ENCODE results near the gene RXRA.
A peak's percentile ranks its signal among the peaks of the same experiment; 100 is the strongest.

RXRA gene

DNA sequence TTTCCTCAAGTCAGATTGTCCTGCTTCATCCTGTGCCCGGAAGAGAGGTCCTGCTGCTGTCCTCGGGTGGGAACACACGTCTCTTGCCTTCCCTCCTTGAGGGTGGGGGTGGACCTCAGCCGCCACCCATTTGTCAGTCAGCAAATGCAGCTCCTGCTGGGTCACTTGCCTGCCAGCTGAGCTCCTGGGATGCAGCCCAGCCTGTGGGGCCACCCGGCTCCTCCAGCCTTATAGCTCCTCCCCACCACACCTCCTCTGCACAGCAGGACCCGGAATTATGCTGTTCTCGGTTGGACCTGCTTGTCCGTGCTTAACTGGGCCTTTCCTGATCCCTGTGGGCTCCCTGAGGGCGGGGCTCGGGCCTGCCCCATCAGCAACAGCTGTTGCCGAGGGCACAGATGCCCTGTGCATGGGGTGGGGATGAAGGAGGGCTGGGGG is 52.7 kb downstream of the RXRA start:
- DNase-seq, result peak in 30 of 51 donors; percentile 18 to 75 (median 45)

DNA sequence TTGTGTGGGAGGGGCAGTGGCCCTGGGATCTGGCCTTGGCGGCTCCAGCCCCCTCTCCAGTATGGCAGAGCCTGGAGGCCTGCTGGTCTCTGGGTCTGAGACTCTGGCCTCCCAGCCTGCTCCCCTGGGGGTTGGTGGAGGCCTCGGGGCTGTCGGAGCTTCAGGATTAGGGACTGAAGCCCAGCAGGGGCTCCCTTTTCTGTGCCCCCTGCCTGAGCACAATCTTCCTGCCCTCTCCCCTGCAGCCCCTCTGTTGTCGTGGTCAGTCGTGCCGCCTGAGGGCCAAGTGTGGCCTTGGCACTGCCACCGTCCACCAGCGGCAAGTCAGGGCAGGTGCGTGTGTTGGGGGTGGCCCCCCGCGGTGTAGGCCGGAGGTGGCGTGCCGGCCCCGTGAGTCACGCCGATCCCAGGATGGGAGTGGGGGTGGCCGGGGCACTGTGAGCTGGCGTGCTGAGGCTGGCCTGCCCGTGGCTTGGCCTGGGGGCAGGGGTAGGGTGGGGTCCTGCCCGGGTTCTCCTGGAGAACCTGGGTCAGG is 53.6 kb downstream of the RXRA start:
- no peak for DNase-seq

DNA sequence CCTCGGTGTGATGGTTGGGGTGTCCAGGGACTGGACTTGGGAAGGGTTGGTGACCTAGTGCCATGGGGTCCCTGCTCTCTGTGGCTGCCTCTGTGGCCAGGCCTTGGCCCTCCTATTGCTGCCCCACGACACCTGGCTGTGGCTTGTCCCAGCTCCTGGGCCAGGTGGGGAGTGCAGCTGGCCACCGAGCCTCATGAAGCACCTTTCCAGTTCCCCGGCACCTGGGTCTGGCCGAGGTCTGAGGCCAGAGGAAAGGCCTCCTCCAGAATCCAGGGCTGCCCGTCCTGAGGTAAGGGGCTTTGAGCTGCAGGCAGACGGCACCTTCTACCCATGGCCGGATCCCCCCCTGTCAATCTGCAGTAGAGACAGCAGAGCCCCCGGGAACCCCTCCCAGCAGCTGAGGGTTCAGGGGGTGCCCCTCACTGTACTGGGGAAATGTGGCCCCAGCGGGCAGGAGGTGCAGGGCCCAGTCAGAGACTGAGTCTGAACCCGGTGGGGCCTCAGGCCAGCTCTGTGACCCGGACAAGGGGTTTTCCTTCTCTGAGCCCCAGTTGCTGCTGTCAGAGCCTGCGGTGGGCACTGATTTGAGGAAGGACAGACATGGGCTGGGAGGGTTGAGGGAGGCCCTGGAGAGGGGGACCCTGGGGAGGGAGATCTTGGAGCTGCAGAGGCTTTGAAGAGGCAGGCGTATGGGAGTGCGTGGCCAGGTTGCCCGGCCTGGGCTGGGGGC is 54.5 kb downstream of the RXRA start:
- no peak for DNase-seq

DNA sequence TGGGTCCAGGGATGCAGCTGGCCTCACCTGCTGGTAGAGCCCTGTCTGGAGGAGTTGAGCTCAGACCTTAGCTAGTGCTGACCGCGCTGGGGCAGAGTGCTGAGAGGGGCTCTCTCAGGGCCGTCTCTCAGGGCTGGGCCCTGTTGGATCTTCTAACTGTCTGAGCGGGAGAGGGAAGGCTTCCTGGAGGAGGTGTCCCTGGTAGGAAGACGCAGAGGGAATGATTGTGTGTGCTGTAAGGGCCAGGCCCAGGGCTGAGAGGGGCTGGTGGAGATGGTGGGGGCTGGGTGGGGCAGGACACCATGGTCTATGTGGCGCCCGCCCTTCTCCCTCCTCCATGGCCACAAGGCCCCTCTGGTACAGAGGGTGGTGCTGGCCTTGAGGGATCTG is 55.0 kb downstream of the RXRA start:
- no peak for DNase-seq

DNA sequence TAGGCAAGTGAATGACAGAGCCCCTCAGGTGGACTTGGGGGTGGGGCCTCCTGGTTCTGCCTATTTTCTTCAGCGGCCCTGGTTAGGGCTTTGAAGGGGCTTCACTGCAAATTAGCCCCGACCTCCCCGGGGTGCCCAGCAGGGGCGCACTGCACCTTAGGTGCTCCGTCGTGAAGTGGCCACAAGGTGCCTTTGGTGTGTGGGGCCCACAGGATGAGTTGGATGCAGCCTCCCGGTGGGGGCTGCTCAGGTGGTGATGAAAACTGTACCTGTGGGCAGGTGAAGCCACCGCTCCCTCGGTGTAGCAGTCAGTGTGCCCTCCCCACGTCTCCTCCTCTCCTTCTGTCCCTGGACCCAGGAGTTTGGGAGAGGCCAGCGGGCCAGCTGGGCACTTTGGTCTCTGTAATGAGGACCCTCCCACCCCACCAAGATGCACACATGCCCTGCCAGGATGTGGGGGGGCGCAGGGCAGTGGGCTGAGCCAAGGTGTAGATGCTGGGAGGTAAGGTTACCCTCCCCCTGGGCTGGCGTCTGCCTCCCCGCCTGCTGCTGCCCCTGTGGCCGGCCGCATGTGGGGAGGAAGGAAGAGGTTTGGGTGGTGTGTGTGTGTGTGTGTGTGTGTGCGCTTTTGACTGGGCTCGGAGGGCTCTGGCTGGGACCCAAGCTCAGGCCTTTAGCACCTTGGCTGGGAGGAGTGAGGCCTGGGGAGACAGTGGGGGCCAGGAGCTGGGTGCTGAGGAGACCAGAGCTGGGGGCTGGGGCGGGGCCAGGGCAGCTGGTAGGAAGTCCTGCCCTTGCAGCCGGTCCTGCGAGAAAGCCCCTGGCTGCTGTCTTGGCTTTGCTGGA is 55.6 kb downstream of the RXRA start:
- peak in 4 of 51 donors; percentile 15 to 23 (median 20) for DNase-seq

DNA sequence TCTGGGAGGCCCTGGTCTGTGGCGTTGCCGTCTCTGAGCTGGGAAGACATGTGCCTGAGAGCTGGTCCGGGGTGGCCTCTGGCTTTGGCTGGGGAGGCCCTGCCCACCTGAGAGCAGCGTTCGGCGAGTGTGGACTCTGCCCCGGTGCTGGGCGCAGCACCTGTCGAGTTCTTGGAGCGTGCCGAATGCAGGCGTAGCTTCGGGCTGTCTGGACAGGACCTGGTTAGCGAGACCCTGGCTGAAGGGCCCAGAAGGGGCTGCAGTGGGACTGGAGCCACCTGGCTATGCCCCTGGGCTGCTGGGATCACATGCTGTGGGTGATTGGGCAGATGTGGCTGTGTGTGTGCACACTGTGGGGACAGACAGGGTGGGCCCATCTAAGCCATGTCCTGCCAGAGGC is 56.5 kb downstream of the RXRA start:
- no peak for DNase-seq

DNA sequence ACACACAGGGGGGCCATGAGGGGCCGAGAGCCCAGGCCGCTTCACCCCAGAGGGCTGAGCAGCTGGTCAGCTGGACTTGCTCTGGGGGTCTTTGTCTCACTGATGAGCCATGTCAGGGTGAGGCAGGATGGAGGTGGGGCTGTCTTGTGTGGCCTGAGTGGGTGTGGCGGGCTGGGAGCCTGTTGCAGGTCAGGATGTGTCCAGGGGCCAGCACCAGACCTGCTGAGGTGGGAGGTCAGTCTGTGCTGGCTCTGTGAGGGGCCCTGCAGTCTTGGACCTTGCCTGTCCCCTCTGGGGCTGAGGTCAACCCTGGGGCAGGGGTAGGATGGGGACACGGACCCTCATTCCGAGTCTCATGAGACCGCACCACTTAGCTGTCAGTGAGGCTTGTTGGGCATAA is 56.9 kb downstream of the RXRA start:
- no peak for DNase-seq

DNA sequence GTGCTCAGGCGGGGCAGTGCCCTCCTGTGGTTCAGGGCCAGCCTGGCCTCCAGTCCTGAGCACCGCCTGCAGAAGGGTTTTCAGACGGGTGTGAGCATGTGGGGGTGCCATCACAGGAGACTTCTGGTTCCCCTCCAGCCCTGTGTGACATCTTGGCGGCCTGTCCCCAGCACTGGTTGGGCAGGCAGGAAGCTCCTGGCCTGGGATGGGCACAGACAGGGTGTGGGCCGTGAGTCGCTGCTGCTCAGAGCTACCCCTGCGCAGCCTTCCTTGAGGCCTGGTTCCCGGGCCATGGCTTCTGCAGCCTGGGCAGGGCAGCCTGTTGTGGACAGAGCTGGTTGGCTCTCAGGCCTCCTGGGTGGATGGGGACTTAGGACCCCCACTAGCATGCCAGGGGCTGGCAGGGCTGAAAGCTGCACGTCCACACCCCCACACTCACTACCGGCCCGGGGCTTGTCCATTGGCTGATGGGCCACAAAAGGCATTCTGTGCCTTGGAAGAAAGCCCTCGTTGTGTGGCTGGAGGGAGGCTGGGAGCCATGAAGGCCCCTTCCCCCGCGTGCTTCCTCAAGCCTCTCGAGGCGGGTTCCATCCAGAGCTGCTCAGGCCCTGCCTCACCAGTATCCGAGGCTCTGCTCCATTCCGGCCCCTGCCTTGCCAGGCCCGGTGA is 58.7 kb downstream of the RXRA start:
- DNase-seq, result peak in 44 of 51 donors; percentile 14 to 85 (median 69)

DNA sequence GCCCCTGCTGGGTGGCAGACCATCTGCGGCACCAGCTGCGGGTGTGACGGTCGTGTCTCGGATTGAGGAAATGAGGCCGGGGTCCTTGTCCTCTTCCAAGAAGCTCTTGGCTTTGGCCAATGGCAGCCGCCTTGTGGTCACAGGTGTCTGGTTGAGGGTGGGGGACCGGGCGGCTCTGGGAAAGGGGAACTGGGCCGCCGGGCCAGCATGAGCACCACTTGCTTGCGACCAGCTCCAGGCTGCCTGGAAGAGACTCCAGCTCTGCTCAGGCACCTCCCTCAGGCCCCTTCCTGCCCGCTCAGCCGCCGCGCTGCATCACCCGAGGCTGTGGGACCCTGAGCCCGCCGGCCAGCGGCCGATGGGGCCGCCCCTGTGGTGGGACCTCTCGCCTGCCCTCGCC is 59.7 kb downstream of the RXRA start:
- DNase-seq, result peak in 2 of 51 donors; percentile 25 to 28

DNA sequence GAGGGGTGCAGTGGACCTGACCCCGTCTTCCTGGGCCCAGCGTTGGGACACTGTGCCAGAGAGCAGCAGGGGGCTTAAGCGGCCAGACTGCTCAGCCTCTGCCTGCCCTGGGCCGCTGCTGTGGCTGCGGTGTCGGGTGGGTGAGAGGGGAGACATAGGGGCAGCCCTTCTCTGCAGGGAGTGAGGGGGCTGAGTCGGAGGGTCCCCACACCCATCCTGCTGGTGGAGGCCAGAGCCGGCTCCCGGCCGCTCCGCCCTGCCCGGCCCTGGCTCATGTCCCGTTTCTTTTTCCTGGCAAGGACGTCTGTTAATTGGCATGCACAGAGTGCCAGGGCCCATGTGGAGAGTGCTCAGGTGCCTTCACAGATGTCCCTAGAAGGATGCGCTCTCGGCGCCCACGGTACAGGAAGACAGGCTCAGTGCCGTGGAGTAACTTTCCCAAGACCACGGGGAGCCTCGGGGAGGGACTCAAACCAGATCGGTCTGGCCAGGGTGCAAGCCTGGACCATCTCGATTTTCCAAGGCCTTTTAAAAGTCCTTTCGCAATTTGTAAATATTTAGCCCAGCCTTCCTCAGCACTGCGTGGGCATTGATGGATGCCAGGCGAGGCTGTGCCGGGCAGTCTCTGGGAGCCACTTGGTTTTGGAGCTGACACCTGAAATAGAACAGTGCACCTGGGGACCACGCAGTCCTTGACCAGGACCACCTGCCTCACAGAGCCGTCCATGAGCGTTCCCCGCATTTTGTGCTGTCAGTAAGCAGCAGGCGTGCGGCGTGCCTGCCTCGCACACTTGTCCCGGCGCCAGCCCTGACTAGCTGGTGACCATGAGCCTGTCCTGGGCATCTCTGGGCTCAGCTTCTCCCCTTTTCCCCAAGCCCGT is 60.9 kb downstream of the RXRA start:
- DNase-seq, result peak in 28 of 51 donors; percentile 22 to 68 (median 46)

DNA sequence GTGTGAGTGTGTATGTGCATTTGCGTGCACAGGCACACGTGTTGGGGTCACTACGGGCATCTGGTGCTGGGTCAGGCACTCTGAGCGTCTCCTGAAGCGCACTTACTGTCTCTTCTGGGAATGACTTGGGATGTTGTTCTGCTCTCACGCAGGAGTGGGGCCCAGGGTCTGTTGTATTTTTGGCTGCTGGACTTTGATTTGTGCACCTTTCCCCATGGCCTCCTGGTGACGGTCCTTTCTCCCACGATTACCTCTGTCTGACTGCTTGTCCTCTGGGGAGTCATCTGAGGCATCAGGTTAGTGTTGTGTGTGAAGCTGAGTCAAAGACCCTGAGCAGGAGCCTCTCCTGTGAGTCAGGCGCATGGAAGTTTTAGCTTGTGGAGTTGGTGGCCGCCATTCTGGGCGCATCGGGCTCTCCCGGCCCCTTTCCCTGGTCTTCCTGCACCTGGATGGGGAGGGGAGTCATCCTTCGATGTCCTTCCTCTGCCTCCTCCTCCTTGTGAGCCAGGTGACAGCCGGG is 62.1 kb downstream of the RXRA start:
- DNase-seq, result no peak

DNA sequence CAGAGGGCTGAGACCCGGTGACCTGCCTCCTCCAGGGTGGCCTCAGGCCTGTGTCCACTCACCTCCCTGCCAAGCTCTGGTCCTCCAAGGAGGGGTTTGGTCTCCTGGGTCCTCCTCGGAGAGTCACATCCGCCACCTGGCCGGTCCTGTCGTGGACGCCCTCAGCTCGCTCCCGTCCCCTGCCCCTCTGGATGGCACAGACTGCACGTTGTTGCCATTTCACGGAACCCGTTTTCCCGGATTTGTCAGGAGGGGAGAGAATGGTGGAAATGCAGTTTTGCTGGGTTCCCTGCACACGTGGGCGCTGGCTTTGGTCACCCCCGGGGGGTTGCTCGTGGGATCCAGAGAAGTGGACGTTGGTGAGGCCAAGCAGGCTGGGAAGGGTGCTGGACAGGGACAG is 62.7 kb downstream of the RXRA start:
- no peak for DNase-seq

DNA sequence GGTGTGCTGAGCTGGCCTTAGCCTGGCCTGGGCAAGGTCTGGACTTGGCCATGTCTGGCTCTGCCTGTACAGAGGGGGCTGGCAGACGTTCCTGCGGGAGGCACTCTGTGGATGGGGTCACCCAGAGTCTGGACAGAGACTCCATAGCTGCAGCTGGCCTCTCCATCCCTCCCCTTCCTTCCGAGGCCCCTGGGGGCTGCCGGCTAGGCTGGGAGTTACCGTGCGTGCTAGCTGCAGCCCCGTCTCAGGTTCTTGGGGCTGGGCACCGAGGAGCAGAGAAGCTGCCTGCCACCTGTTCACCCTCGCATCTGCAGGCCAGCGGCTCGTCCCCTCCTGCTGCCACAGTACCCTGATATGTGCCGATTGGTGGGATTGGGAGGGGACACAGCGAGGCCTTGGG is 63.4 kb downstream of the RXRA start:
- no peak for DNase-seq

DNA sequence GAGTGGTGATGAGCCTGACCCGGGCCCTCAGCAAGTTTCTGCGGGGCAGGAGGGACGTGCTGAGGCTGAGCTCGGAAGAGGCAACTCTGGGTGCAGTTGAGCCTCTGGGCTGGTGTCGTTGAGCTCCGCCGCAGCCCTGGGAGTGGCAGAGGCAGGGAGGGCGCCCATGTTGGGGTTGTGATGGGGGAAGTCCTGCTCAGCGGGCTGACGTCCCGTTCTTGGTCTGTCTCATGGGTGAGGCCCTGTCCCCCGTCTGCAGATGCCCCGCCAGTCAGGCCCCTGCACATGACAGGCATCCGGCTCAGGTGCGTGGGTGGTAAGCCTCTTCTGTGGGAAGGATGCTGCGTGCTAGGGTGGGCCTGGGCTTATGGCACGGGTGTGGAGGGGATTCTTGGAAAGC is 64.3 kb downstream of the RXRA start:
- no peak for DNase-seq

DNA sequence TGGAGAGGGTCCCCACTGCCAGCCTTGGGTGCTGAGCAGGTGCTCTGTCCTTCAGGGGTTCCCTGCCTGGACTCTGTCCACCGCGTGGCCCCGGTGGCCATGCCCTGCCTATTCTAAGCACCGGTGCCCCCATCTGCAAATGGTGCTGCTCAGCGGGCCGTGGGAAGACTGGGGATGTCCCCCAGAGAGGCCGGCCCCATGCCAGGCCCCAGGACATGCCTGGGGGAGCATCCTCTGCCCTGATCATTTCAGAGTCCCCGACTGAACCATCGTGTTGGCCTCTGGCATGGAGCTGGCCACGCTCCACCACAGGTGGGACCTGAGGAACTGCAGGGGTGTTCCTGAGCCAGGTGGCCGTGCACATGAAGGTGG is 64.7 kb downstream of the RXRA start:
- DNase-seq, result no peak

DNA sequence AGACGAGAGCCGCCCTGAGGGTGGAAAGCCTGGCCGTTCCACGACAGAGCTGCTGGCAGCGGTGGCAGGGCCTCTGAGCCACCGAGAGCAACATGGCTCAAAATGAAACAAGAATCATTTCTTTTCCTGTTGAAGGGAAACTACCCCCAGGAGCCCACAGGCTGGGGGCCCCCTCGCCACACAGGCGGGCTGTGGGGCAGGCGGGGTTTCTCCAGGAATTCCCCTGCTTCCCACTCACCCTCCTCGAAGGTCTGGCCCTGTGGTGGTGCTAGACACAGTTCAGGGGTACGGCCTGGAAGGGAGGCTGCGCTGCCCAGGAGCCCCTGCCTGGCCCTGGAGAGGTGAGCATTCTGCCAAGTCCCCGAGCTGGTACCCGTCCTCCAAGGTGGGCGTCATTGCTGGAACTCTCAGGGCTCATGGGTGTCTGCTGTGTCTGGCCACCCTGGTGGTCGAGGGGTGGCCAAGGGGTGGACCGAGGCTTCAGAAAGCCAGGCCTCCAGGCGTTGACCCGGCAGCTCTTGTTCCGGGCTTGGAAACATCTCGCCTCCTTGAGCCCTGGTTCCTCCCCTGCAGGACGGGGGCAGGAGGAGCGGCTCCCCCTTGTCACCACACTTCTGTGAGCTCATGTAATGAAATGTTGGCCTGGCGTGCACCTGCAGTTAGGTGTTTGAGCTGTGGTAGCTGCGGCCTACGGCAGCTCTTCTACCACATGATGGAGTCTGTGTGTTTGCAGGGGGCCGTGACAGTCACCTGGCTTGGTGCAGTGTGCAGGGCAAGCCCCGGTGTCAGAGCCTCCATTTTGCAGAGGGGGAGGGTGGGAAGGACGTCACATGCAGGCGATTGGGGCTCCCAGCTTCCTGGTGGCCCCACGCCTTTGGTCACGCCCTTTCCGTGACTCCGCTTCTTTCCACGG is 65.3 kb downstream of the RXRA start:
- no peak for DNase-seq

DNA sequence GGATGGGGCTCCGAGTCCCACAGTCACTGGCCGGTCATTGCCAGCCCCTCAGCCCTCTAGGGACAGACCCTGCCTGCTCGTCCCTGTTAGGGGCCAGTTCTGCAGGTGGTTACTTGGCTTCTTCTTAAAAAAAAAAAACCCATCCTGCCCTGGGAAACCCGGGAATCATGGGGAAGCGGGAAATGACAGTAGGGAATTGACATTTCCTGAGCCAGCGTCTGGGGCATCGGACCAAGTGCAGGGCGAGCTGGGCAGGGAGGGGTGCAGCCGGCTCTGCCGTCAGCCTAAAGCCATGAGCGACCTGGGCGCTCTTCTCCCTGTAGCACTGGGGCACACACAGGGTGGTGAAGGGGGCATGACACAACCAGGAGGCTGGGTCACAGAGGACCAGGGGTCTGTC is 66.6 kb downstream of the RXRA start:
- DNase-seq, result no peak

DNA sequence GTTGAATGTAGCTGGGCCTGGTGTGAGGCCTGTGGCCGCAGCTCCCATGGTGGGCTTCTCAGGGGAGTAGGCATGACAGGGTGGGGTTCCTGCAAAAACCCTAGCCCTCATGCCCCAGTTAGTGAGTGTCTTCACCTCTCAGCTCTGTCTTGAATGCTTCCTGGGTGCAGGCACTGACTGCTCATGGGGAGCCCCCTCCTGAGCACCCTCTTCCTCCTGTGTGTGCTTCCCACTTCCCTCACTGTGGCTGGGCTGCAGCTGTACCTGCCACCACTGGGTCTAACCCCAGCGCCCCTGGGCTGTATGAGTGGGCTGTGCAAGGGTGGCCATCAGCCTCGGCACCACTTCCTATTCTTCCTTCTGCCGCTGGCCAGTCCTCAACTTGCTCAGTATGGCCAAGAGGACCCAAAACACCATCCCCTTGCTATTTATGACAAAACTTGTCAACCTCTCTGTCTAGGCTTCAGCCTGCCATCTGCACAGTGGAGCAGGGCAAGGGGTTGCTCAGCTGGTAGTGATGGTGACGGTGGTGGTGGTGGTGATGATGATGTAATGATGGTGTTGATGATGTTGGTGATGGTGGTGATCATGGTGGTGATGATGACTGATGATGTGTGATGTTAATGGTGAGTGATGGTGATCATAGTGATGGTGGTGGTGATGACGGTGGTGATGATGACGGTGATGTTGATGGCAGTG is 67.5 kb downstream of the RXRA start:
- DNase-seq, result no peak

DNA sequence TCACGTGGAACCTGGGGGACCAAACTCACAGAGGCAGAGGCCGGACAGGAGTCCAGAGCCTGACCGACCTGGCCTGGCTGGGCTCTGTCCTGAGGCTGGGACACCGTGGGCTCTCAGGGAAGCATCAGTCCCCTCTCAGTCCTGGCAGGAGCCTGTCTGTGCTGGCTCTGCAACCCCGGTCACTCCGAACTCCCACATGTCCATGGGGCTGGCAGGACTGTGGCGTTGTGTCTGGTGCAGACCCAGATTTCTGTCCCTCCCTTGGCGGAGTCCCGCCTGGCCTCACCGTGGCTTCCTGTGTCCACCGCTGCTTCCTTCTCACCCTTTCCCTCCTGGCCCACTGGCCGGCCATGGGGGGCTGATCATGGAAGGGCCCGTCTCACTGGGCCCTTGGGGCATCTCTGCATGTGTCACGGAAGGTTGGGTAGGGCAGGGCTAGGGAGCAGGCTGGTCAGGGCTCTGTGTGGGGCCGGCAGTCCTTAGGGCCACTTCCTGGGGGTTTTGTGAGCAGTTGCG is 68.8 kb downstream of the RXRA start:
- DNase-seq, result peak in 5 of 51 donors; percentile 21 to 38 (median 29)

Measured in hypothalamus (tissue), 51 donors.